Activated CD8-positive, alpha-beta T cell treated with anti-CD3 and anti-CD28 coated beads for 36 hours (primary cell): Measurements from ENCODE around the gene ATRNL1. TPM values are rescaled to one million over a fixed set of nuclear protein-coding genes. Genes with fewer than 3 reads are reported as not detected.

Experiments used
- ATAC-seq: fragments of 200-7000 bp; cut with Tn5 transposase; one replicate; pipeline ENCODE4 v1.10.0; 2021; ENCODE audit warnings: mild to moderate bottlenecking, moderate library complexity
- CTCF ChIA-PET: fragments of 350-600 bp; sonication (Branson Sonifier 250); formaldehyde crosslinking; loops from one replicate; lab custom pipeline; 2021; ENCODE audit warnings: antibody characterized with exemption; lab: Charles Lee
- POLR2A ChIA-PET: fragments of 350-600 bp; sonication (Branson Sonifier 250); formaldehyde crosslinking; loops from one replicate; lab custom pipeline; 2021; ENCODE audit warnings: antibody characterized with exemption; lab: Charles Lee
- DNase-seq: peaks from one replicate; pipeline ENCODE4 v3.0.0-alpha.2; 2020
- H3K27ac Mint-ChIP-seq: one replicate; pipeline ENCODE4 v1.8.0; 2021; ENCODE audit warnings: mild to moderate bottlenecking, mixed read lengths
- H3K27me3 Mint-ChIP-seq: one replicate; pipeline ENCODE4 v1.8.0; 2021; ENCODE audit warnings: mixed read lengths
- H3K36me3 Mint-ChIP-seq: one replicate; pipeline ENCODE4 v1.8.0; 2021; ENCODE audit warnings: low read depth, mixed read lengths
- H3K4me1 Mint-ChIP-seq: one replicate; pipeline ENCODE4 v1.8.0; 2021; ENCODE audit warnings: low read depth, mixed read lengths
- H3K4me3 Mint-ChIP-seq: one replicate; pipeline ENCODE4 v1.8.0; 2021; ENCODE audit warnings: mild to moderate bottlenecking, moderate library complexity, mixed read lengths
- H3K9me3 Mint-ChIP-seq: one replicate; pipeline ENCODE4 v1.8.0; 2021; ENCODE audit warnings: mixed read lengths
- CTCF ChIP-seq: fragments of 200-600 bp; IDR thresholded peaks from one replicate; pipeline ENCODE4 v1.8.0; 2022; ENCODE audit warnings: antibody characterized with exemption, mild to moderate bottlenecking
- intact Hi-C: fragments of 100-400 bp; cut with micrococcal nuclease; formaldehyde crosslinking; loops from one replicate; pipeline ENCODE4 v1.10.0; 2022
- total RNA-seq, 2 experiments: library from RNA; stranded (reverse); gene quantifications; one replicate each; pipeline ENCODE4 v1.2.3, GENCODE V29; 2021

The ATRNL1 gene
- total RNA-seq, result not detected

GRCh38 chr10:115093286-115093775, at the start of gene ATRNL1:
Gene ATRNL1, plus strand, starts transcription at chr10:115093365. Its CDS starts 386 bp downstream, at chr10:115093751.
- H3K9me3 Mint-ChIP-seq, result no peaks in the 10 kb centered on the region
- POLR2A ChIA-PET, result no interaction called here
- H3K27ac Mint-ChIP-seq, result peak within 1 kb of the TSS; percentile 34
- ATAC-seq (peak; percentile 64), DNase-seq (peak; percentile 5)
- CTCF ChIA-PET, result no interaction called here
- intact Hi-C loops, result no loop called here
- peaks cover 8% of the 10 kb centered on the region for H3K4me1 Mint-ChIP-seq
- no peak for TF ChIP-seq CTCF
- H3K27me3 Mint-ChIP-seq, result peaks cover 38% of the 10 kb centered on the region
- no peaks in the 10 kb centered on the region for H3K36me3 Mint-ChIP-seq
- peak within 1 kb of the TSS; percentile 74 for H3K4me3 Mint-ChIP-seq

GRCh38 chr10:115043719-115044118, 49.4 kb upstream of the ATRNL1 start:
- Mint-ChIP-seq H3K27ac (no peak overlapping the region), H3K27me3 (peaks cover 2% of the 10 kb centered on the region), H3K4me3 (no peak overlapping the region), H3K4me1 (no peaks in the 10 kb centered on the region), H3K36me3 (no peaks in the 10 kb centered on the region), H3K9me3 (no peaks in the 10 kb centered on the region)
- ATAC-seq (no peak), DNase-seq (no peak)
- CTCF ChIA-PET, result no interaction called here
- TF ChIP-seq CTCF, result no peak
- intact Hi-C loops, result no loop called here
- POLR2A ChIA-PET, result no interaction called here

- ChIA-PET CTCF (no interaction called here), POLR2A (no interaction called here)
- H3K36me3 Mint-ChIP-seq, result no peaks in the 10 kb centered on the region
- H3K9me3 Mint-ChIP-seq, result no peaks in the 10 kb centered on the region
- no peak overlapping the region for H3K27ac Mint-ChIP-seq
- no peaks in the 10 kb centered on the region for H3K4me1 Mint-ChIP-seq
- DNase-seq, result no peak
- H3K27me3 Mint-ChIP-seq, result peaks cover 2% of the 10 kb centered on the region
- intact Hi-C loops, result no loop called here
- no peak overlapping the region for H3K4me3 Mint-ChIP-seq
- ATAC-seq, result no peak
- TF ChIP-seq CTCF, result no peak
Observed at GRCh38 chr10:115044891-115045290, 48.3 kb upstream of the ATRNL1 start.

GRCh38 chr10:115045499-115045898, 47.7 kb upstream of the ATRNL1 start:
- Mint-ChIP-seq H3K4me1 (no peaks in the 10 kb centered on the region), H3K27me3 (peaks cover 2% of the 10 kb centered on the region), H3K4me3 (no peak overlapping the region), H3K36me3 (no peaks in the 10 kb centered on the region), H3K27ac (no peak overlapping the region), H3K9me3 (no peaks in the 10 kb centered on the region)
- CTCF ChIA-PET, result no interaction called here
- POLR2A ChIA-PET, result no interaction called here
- no peak for TF ChIP-seq CTCF
- intact Hi-C loops, result no loop called here
- no peak for DNase-seq
- ATAC-seq, result no peak

GRCh38 chr10:115046686-115047236, 46.4 kb upstream of the ATRNL1 start:
- Mint-ChIP-seq H3K36me3 (no peaks in the 10 kb centered on the region), H3K4me3 (no peak overlapping the region), H3K27me3 (peaks cover 2% of the 10 kb centered on the region), H3K9me3 (no peaks in the 10 kb centered on the region), H3K4me1 (no peaks in the 10 kb centered on the region), H3K27ac (no peak overlapping the region)
- DNase-seq, result no peak
- intact Hi-C loops, result no loop called here
- TF ChIP-seq CTCF, result no peak
- POLR2A ChIA-PET, result no interaction called here
- CTCF ChIA-PET, result no interaction called here
- ATAC-seq, result no peak
